ENCODE data around the gene GAGE12J.

- TF ChIP-seq TCF7L2 (IDR thresholded peaks at IDR 0.05; ENCODE audit: borderline replicate concordance, extremely low read depth, insufficient read depth, insufficient read length) (no peak), CTCF (IDR thresholded peaks at IDR 0.05 in 2 of 3, conservative IDR thresholded peaks at IDR 0.05 in 1 of 3; ENCODE audit: borderline replicate concordance in 1 of 3, insufficient read depth in 1 of 3, low read depth in 2 of 3, low read length in 2 of 3) (no peak), POLR2A (IDR thresholded peaks at IDR 0.05; ENCODE audit: borderline replicate concordance, extremely low read depth, insufficient read depth, insufficient read length) (no peak)
Observed at GRCh38 chrX:49292400-49293362, 29.2 kb upstream of the GAGE12J start.
